NCI-H1417 (cell line): ENCODE results near the gene DDX6.
A peak's percentile ranks its signal among the peaks of the same experiment; 100 is the strongest.
"Not testable (repeated sequence)": the region's sequence is repeated elsewhere in the genome, so short reads cannot be mapped to it uniquely, and the experiment has no call there.

Experiments used
- DNase-seq, 3 experiments: peaks; one replicate each; lab custom pipeline; 2025; lab: John Stamatoyannopoulos, UW

Gene DDX6

GRCh38 chr11:118790357-118791110 is 430 bp downstream of the DDX6 start:
- DNase-seq = peak; percentile 36 to 97 (median 90)

GRCh38 chr11:118789501-118790356 is 1.2 kb downstream of the DDX6 start:
- peak; percentile 20 to 89 (median 71) for DNase-seq

GRCh38 chr11:118786657-118787056 is 4.3 kb downstream of the DDX6 start:
- DNase-seq = no peak

- DNase-seq = no peak
These were observed 5.6 kb downstream of the DDX6 start for GRCh38 chr11:118785362-118785761.

- DNase-seq = no peak
These were observed 7.1 kb downstream of the DDX6 start for GRCh38 chr11:118783724-118784495.

GRCh38 chr11:118783324-118783723 is 7.6 kb downstream of the DDX6 start:
- not testable (repeated sequence) for DNase-seq

- no peak for DNase-seq
These were observed 12.1 kb downstream of the DDX6 start for GRCh38 chr11:118778898-118779297.

GRCh38 chr11:118774032-118774431 is 16.9 kb downstream of the DDX6 start:
- DNase-seq = no peak

GRCh38 chr11:118771547-118772288 is 19.2 kb downstream of the DDX6 start:
- DNase-seq = no peak

GRCh38 chr11:118768690-118769089 is 22.3 kb downstream of the DDX6 start:
- DNase-seq = no peak

GRCh38 chr11:118766035-118766434 is 24.9 kb downstream of the DDX6 start:
- no peak for DNase-seq

- peak in 1 of 3 experiments; percentile 27 for DNase-seq
These were observed 25.8 kb downstream of the DDX6 start for GRCh38 chr11:118765095-118765691.

GRCh38 chr11:118763041-118763440 is 27.9 kb downstream of the DDX6 start:
- DNase-seq = no peak

- not testable (repeated sequence) for DNase-seq
These were observed 29.0 kb downstream of the DDX6 start for GRCh38 chr11:118761981-118762380.

GRCh38 chr11:118757876-118758399 is 33.0 kb downstream of the DDX6 start:
- DNase-seq = no peak

GRCh38 chr11:118752654-118753053 is 38.3 kb downstream of the DDX6 start:
- DNase-seq = no peak

- DNase-seq = no peak
These were observed 41.5 kb downstream of the DDX6 start for GRCh38 chr11:118749429-118749828.

GRCh38 chr11:118748056-118748455 is 42.9 kb downstream of the DDX6 start:
- DNase-seq = no peak

GRCh38 chr11:118746988-118747585 is 43.9 kb downstream of the DDX6 start:
- DNase-seq = no peak

- no peak for DNase-seq
These were observed 46.9 kb downstream of the DDX6 start for GRCh38 chr11:118744046-118744445.

- DNase-seq = no peak
These were observed 48.7 kb downstream of the DDX6 start for GRCh38 chr11:118742304-118742703.
